Common myeloid progenitor, CD34-positive (primary cell): ENCODE results near the gene OR56A1.

Experiments
- CTCF ChIA-PET: fragments of 350-600 bp; sonication (Branson Sonifier 250); formaldehyde crosslinking; loops from one replicate; lab custom pipeline; 2021; ENCODE audit warnings: antibody characterized with exemption; lab: Charles Lee
- POLR2A ChIA-PET: fragments of 350-600 bp; sonication (Branson Sonifier 250); formaldehyde crosslinking; loops from one replicate; lab custom pipeline; 2021; ENCODE audit warnings: antibody characterized with exemption; lab: Charles Lee
- DNase-seq, 3 donors: peaks; one replicate each; pipeline versions ENCODE4 v3.0.0 to v3.0.0-alpha.2; 2013
- H3K27ac ChIP-seq, 2 experiments: 1 replicate in 1 of 2; 2 replicates in 1 of 2; pipeline ENCODE4 v1.7.0; 2013; ENCODE audit warnings: inconsistent platforms in 2 of 2, low read length in 2 of 2, mild to moderate bottlenecking in 2 of 2, low read depth in 1 of 2, moderate library complexity in 1 of 2; ENCODE audit not compliant: severe bottlenecking in 2 of 2, insufficient read depth in 1 of 2, poor library complexity in 1 of 2
- H3K27me3 ChIP-seq, 5 experiments: replicated peaks in 2 of 5; 1 replicate in 3 of 5; 2 replicates in 2 of 5; pipeline versions ENCODE4 v1.6.1 to v1.7.0; 2013; ENCODE audit warnings: low read length in 4 of 5, mild to moderate bottlenecking in 2 of 5, moderate library complexity in 2 of 5, inconsistent platforms in 1 of 5; ENCODE audit not compliant: insufficient read depth in 5 of 5, control insufficient read depth in 4 of 5
- H3K36me3 ChIP-seq, 4 experiments: 1 replicate in 2 of 4; 2 replicates in 2 of 4; pipeline versions ENCODE4 v1.6.1 to v1.7.0; 2013; ENCODE audit warnings: low read length in 3 of 4, control low read depth in 1 of 4, mild to moderate bottlenecking in 1 of 4; ENCODE audit not compliant: control insufficient read depth in 4 of 4, insufficient read depth in 4 of 4
- H3K4me1 ChIP-seq, 4 experiments: 1 replicate in 3 of 4; 2 replicates in 1 of 4; pipeline versions ENCODE4 v1.6.1 to v1.7.1; 2013; ENCODE audit warnings: low read length in 3 of 4, mild to moderate bottlenecking in 3 of 4, control low read depth in 1 of 4, inconsistent platforms in 1 of 4, moderate library complexity in 1 of 4; ENCODE audit not compliant: control insufficient read depth in 4 of 4, insufficient read depth in 4 of 4; ENCODE audit errors: control extremely low read depth in 1 of 4
- H3K4me3 ChIP-seq, 7 experiments: 1 replicate in 4 of 7; 2 replicates in 3 of 7; pipeline versions ENCODE4 v1.5.1 to v1.7.0; 2013; ENCODE audit warnings: mild to moderate bottlenecking in 7 of 7, low read length in 6 of 7, moderate library complexity in 6 of 7, inconsistent platforms in 2 of 7, low read depth in 2 of 7, control low read depth in 1 of 7; ENCODE audit not compliant: insufficient read depth in 4 of 7, control insufficient read depth in 1 of 7; ENCODE audit errors: extremely low read depth in 1 of 7
- H3K9me3 ChIP-seq, 5 experiments: 1 replicate in 4 of 5; 2 replicates in 1 of 5; pipeline versions ENCODE4 v1.6.1 to v1.7.1; 2013; ENCODE audit warnings: low read length in 4 of 5, mild to moderate bottlenecking in 2 of 5, inconsistent platforms in 1 of 5, low read depth in 1 of 5, moderate library complexity in 1 of 5; ENCODE audit not compliant: control insufficient read depth in 4 of 5, insufficient read depth in 2 of 5; ENCODE audit errors: control extremely low read depth in 1 of 5
- WGBS: methylation state at CpG from one replicate; pipeline ENCODE4 v1.1.5; 2013; ENCODE audit not compliant: insufficient coverage; 5-methylcytosine and 5-hydroxymethylcytosine counted together

OR56A1 gene

GRCh38 chr11:6061475-6061874, 30.9 kb upstream of the OR56A1 start:
- ChIA-PET CTCF (no interaction called here), POLR2A (no interaction called here)
- no peaks in the 10 kb centered on the region for H3K4me1 ChIP-seq
- H3K27me3 ChIP-seq: peaks cover 0 to 4% (median 0%) of the 10 kb centered on the region in 5 experiments
- WGBS: 72% methylated on average over 2 of the region's 3 CpGs
- H3K9me3 ChIP-seq: no peaks in the 10 kb centered on the region
- no peak overlapping the region for H3K4me3 ChIP-seq
- DNase-seq: no peak
- H3K27ac ChIP-seq: no peak overlapping the region
- no peaks in the 10 kb centered on the region for H3K36me3 ChIP-seq

DNA sequence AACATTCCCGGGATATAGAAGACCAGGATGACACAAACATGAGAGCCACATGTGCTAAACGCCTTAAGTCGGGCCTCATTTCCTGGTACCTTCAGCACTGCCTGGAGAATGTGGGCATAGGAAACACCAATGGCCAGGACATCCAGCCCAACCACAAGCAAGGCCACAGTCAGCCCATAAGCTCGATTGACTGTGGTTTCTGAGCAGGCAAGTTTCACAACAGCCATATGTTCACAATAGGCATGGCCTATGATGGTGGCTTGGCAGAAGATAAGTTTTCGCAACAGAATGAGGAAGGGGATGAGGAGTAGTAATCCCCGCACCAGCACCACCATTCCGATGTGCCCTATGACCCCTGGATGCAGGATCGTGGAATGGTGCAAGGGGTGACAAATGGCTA, 26.9 kb upstream of the OR56A1 start:
- no peak for DNase-seq
- no peaks in the 10 kb centered on the region for H3K4me1 ChIP-seq
- POLR2A ChIA-PET: no interaction called here
- peaks cover 0 to 6% (median 0%) of the 10 kb centered on the region in 5 experiments for H3K27me3 ChIP-seq
- CTCF ChIA-PET: no interaction called here
- no peaks in the 10 kb centered on the region for H3K36me3 ChIP-seq
- WGBS: 86% methylated on average over 7 of the region's 8 CpGs
- H3K9me3 ChIP-seq: no peaks in the 10 kb centered on the region
- no peak overlapping the region for H3K4me3 ChIP-seq
- no peak overlapping the region for H3K27ac ChIP-seq

DNA sequence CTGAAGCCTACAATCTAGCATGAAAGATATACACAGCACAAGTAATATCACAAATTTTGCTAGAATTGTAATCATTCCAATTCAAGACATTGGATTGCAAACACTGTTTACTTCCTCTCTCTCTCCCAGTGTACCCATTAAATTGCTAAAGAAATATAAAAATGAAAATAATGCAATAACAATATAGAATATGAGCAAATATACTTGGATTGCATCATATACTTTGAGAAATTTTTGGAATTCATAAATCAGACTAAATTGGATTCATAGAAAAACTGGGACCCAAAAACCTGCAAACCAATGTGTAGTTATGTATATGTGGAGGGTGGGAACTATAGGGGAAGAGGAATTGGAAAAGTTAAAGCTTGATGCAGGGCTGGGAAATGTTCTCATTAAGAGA, 25.0 kb upstream of the OR56A1 start:
- ChIA-PET POLR2A (no interaction called here), CTCF (no interaction called here)
- H3K4me3 ChIP-seq: no peak overlapping the region
- DNase-seq: no peak
- H3K27me3 ChIP-seq: peaks cover 0 to 6% (median 3%) of the 10 kb centered on the region in 5 experiments
- no peaks in the 10 kb centered on the region for H3K36me3 ChIP-seq
- H3K27ac ChIP-seq: no peak overlapping the region
- no peaks in the 10 kb centered on the region for H3K9me3 ChIP-seq
- H3K4me1 ChIP-seq: no peaks in the 10 kb centered on the region

DNA sequence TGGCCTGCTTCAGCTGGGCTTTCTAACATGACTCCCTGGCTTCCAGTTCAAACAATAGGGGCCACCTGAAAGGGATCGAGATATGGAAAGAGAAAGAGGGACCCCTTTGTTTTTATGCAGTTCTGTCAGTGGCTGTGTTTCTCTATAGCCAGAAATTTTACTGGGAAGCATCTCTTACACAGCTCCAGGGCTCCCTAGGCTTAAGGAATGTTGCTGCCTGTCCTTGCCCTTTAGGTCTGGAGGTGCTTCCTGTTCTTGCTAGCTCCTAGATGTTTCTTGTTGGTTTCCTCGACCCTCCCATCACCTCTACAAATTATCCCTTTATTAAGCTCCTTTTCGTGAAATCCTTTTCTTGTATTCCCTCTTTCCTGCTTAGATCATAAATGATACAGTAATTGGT, 21.8 kb upstream of the OR56A1 start:
- no peaks in the 10 kb centered on the region for H3K36me3 ChIP-seq
- CTCF ChIA-PET: no interaction called here

GRCh38 chr11:6040874-6041273, 10.3 kb upstream of the OR56A1 start:
- WGBS: 43% methylated on average over 1 of the region's 4 CpGs
- H3K4me1 ChIP-seq: no peaks in the 10 kb centered on the region
- no peak for DNase-seq
- ChIA-PET POLR2A (no interaction called here), CTCF (no interaction called here)
- no peak overlapping the region for H3K4me3 ChIP-seq
- peaks cover 0 to 3% (median 0%) of the 10 kb centered on the region in 5 experiments for H3K9me3 ChIP-seq
- no peak overlapping the region for H3K27ac ChIP-seq
- peaks cover 0 to 4% (median 0%) of the 10 kb centered on the region in 5 experiments for H3K27me3 ChIP-seq
- no peaks in the 10 kb centered on the region for H3K36me3 ChIP-seq

More for the DNA sequence above, 21.8 kb upstream of the OR56A1 start:
- Histone ChIP-seq H3K4me3 (no peak overlapping the region), H3K27ac (no peak overlapping the region), H3K4me1 (no peaks in the 10 kb centered on the region), H3K9me3 (no peaks in the 10 kb centered on the region), H3K27me3 (peaks cover 0 to 6% (median 3%) of the 10 kb centered on the region in 5 experiments)
- POLR2A ChIA-PET: no interaction called here
- no CpG with 5 or more reads among the region's 3 CpGs for WGBS
- no peak for DNase-seq

DNA sequence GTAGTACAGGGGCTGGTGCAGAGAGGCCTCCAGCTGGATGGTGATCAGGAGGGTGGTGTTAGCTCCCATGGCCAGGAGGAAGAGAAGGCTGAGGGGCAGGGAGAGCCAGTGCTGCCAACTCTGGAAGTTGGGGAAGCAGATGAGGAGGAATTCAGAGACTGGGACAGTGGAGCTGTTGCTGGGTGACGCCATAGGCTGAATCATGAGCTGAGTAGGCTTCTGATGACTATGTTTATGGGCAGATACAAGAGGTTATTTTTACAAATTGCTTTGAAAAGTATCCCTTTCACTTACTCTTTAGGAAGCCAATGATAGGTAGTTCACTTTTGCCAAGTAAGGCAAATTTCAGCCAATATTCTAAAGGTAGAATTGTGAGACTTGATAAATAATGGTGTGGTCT, 3.1 kb downstream of the OR56A1 start:
- no peak overlapping the region for H3K27ac ChIP-seq
- H3K27me3 ChIP-seq: peaks cover 5 to 23% (median 8%) of the 10 kb centered on the region in 5 experiments
- no peaks in the 10 kb centered on the region for H3K4me1 ChIP-seq
- H3K9me3 ChIP-seq: no peaks in the 10 kb centered on the region
- no peak overlapping the region for H3K4me3 ChIP-seq
- DNase-seq: no peak
- POLR2A ChIA-PET: no interaction called here
- H3K36me3 ChIP-seq: no peaks in the 10 kb centered on the region
- CTCF ChIA-PET: interaction anchor here (0.9 kb wide), 1 partner anchor 335 kb away, joined by 3 read pairs; no protein-coding TSS in a partner anchor
- WGBS: 100% methylated on average over 1 of the region's 1 CpG

DNA sequence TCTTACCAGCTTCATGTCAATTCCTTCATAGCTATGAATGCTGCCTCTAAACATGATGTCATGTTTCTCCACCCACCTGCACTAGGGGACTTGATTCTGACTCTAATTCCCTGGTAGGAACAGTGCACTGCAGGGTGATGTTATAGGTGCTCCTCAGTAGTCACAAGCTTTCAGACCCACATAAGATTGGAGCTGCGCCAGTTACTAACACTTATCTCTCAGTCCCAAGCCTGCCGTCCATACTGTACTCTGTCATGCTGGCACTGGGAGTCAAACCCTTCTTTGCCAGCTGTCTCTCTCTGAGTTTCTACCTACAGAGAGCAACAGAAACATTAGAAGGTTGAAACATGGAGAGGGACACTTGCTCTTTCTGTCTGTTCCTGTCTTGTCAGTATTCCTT, 5.5 kb downstream of the OR56A1 start:
- peak in 2 of 3 donors; percentile 6 to 15 for DNase-seq
- Histone ChIP-seq H3K4me1 (no peaks in the 10 kb centered on the region), H3K36me3 (no peaks in the 10 kb centered on the region), H3K27ac (no peak overlapping the region), H3K27me3 (peaks cover 4 to 23% (median 9%) of the 10 kb centered on the region in 5 experiments), H3K4me3 (no peak overlapping the region), H3K9me3 (no peaks in the 10 kb centered on the region)
- 83% methylated on average over 2 of the region's 2 CpGs for WGBS
- POLR2A ChIA-PET: no interaction called here
- CTCF ChIA-PET: interaction anchor here (0.6 to 5.1 kb wide), 6 partner anchors 13 to 338 kb away, joined by 3 to 35 read pairs (median 4); partner anchors contain the start of gene CAVIN3
